ENCODE data around the gene TRMT61A. TPM values are rescaled to one million over a fixed set of nuclear protein-coding genes. Genes with fewer than 3 reads are reported as not detected.

The TRMT61A gene
- total and polyA plus RNA-seq, 12 donors: 2.9 to 14.7 (median 4.0) TPM

GRCh38 chr14:103549361-103550311 is 20.6 kb downstream of the TRMT61A start:
- TF ChIP-seq, protein P1, sequence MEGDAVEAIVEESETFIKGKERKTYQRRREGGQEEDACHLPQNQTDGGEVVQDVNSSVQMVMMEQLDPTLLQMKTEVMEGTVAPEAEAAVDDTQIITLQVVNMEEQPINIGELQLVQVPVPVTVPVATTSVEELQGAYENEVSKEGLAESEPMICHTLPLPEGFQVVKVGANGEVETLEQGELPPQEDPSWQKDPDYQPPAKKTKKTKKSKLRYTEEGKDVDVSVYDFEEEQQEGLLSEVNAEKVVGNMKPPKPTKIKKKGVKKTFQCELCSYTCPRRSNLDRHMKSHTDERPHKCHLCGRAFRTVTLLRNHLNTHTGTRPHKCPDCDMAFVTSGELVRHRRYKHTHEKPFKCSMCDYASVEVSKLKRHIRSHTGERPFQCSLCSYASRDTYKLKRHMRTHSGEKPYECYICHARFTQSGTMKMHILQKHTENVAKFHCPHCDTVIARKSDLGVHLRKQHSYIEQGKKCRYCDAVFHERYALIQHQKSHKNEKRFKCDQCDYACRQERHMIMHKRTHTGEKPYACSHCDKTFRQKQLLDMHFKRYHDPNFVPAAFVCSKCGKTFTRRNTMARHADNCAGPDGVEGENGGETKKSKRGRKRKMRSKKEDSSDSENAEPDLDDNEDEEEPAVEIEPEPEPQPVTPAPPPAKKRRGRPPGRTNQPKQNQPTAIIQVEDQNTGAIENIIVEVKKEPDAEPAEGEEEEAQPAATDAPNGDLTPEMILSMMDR (IDR thresholded peaks at IDR 0.05): peak in 2 of 9 donors; percentile 10 to 13
- H3K4me3 ChIP-seq: no peak overlapping the region
- no peaks in the 10 kb centered on the region for H3K27me3 ChIP-seq
- no peaks in the 10 kb centered on the region for H3K9me3 ChIP-seq
- intact Hi-C loops (cut with DNase I): loop anchor here in 7 of 10 donors (5.0 kb wide), 1 partner anchor 47 kb away; no protein-coding TSS in a partner anchor
- DNase-seq (peak; percentile 59 to 63), ATAC-seq (peak in 7 of 8 donors; percentile 2 to 41 (median 18))
- peaks cover 21 to 81% (median 55%) of the 10 kb centered on the region in 9 donors for H3K4me1 ChIP-seq
- H3K36me3 ChIP-seq: peaks cover 0 to under 1% (median 0%) of the 10 kb centered on the region in 9 donors
- H3K27ac ChIP-seq: peak overlapping the region in 8 of 10 donors; percentile 83 to 95 (median 88)
- WGBS, 2 donors: 80 to 83% methylated on average over 30 of the region's 30 CpGs

- Histone ChIP-seq H3K4me3 (peak overlapping the region in 5 of 10 donors; percentile 2 to 40 (median 30)), H3K9me3 (no peaks in the 10 kb centered on the region), H3K36me3 (peaks cover 0 to 5% (median 0%) of the 10 kb centered on the region in 9 donors), H3K27ac (peak overlapping the region; percentile 63 to 95 (median 88)), H3K4me1 (peaks cover 22 to 87% (median 56%) of the 10 kb centered on the region in 9 donors), H3K27me3 (no peaks in the 10 kb centered on the region)
- DNase-seq (peak in 1 of 2 donors; percentile 24), ATAC-seq (peak; percentile 4 to 25 (median 12))
- intact Hi-C loops (cut with DNase I): loop anchor here in 1 of 10 donors (5.0 kb wide), 1 partner anchor 48 kb away; no protein-coding TSS in a partner anchor
- TF ChIP-seq, protein P1 (IDR thresholded peaks at IDR 0.05): no peak
- 69 to 71% methylated on average over 18 to 22 of the region's 22 CpGs for WGBS, 2 donors
Measured at GRCh38 chr14:103550451-103551337, 21.7 kb downstream of the TRMT61A start.

- peaks cover 0 to 5% (median 0%) of the 10 kb centered on the region in 9 donors for H3K36me3 ChIP-seq
- peaks cover 23 to 91% (median 62%) of the 10 kb centered on the region in 9 donors for H3K4me1 ChIP-seq
- H3K4me3 ChIP-seq: peak overlapping the region in 5 of 10 donors; percentile 2 to 40 (median 30)
- TF ChIP-seq, protein P1 (IDR thresholded peaks at IDR 0.05): no peak
- H3K27ac ChIP-seq: peak overlapping the region; percentile 63 to 95 (median 88)
- no peaks in the 10 kb centered on the region for H3K27me3 ChIP-seq
- DNase-seq (peak in 1 of 2 donors; percentile 65), ATAC-seq (peak; percentile 9 to 72 (median 36))
- WGBS, 2 donors: 39 to 50% methylated on average over 16 to 17 of the region's 17 CpGs
- H3K9me3 ChIP-seq: no peaks in the 10 kb centered on the region
- intact Hi-C loops (cut with DNase I): loop anchor here in 1 of 10 donors (5.0 kb wide), 1 partner anchor 49 kb away; no protein-coding TSS in a partner anchor
Measured at GRCh38 chr14:103551338-103551762, 22.4 kb downstream of the TRMT61A start.
